ENCODE data around the gene SPTBN4. TPM values are rescaled to one million over a fixed set of nuclear protein-coding genes. Genes with fewer than 3 reads are reported as not detected.
"Not testable (repeated sequence)": the region's sequence is repeated elsewhere in the genome, so short reads cannot be mapped to it uniquely, and the experiment has no call there.

The SPTBN4 gene
- total RNA-seq, 1 donor from 2014 or later = 0.20 TPM

GRCh38 chr19:40502647-40503319, 36.0 kb downstream of the SPTBN4 start:
- DNase-seq (ENCODE audit: low read depth, low spot score) = no peak

- no peak for DNase-seq (ENCODE audit: low read depth, low spot score)
These were observed 36.5 kb downstream of the SPTBN4 start for GRCh38 chr19:40503320-40503695.

- DNase-seq (ENCODE audit: low read depth, low spot score) = no peak
These were observed 39.3 kb downstream of the SPTBN4 start for GRCh38 chr19:40506099-40506498.

GRCh38 chr19:40507892-40508291, 41.1 kb downstream of the SPTBN4 start:
- DNase-seq (ENCODE audit: low read depth, low spot score) = no peak

GRCh38 chr19:40508739-40509260, 42.0 kb downstream of the SPTBN4 start:
- DNase-seq (ENCODE audit: low read depth, low spot score) = no peak

GRCh38 chr19:40510526-40511115, 43.8 kb downstream of the SPTBN4 start:
- no peak for DNase-seq (ENCODE audit: low read depth, low spot score)

- no peak for DNase-seq (ENCODE audit: low read depth, low spot score)
These were observed 44.7 kb downstream of the SPTBN4 start for GRCh38 chr19:40511487-40511886.

GRCh38 chr19:40512110-40512472, 45.3 kb downstream of the SPTBN4 start:
- no peak for DNase-seq (ENCODE audit: low read depth, low spot score)

GRCh38 chr19:40512473-40513344, 45.9 kb downstream of the SPTBN4 start:
- DNase-seq (ENCODE audit: low read depth, low spot score) = no peak

GRCh38 chr19:40513345-40513678, 46.5 kb downstream of the SPTBN4 start:
- no peak for DNase-seq (ENCODE audit: low read depth, low spot score)

GRCh38 chr19:40513741-40514315, 47.0 kb downstream of the SPTBN4 start:
- no peak for DNase-seq (ENCODE audit: low read depth, low spot score)

GRCh38 chr19:40517248-40517647, 50.4 kb downstream of the SPTBN4 start:
- DNase-seq (ENCODE audit: low read depth, low spot score) = no peak

- DNase-seq (ENCODE audit: low read depth, low spot score) = no peak
These were observed 52.8 kb downstream of the SPTBN4 start for GRCh38 chr19:40519352-40520322.

- no peak for DNase-seq (ENCODE audit: low read depth, low spot score)
These were observed 54.5 kb downstream of the SPTBN4 start for GRCh38 chr19:40521276-40521675.

- not testable (repeated sequence) for DNase-seq (ENCODE audit: low read depth, low spot score)
These were observed 55.1 kb downstream of the SPTBN4 start for GRCh38 chr19:40521900-40522299.

- DNase-seq (ENCODE audit: low read depth, low spot score) = peak; percentile 27
These were observed 56.7 kb downstream of the SPTBN4 start for GRCh38 chr19:40523322-40524047.

- no peak for DNase-seq (ENCODE audit: low read depth, low spot score)
These were observed 57.3 kb downstream of the SPTBN4 start for GRCh38 chr19:40524133-40524549.

GRCh38 chr19:40524655-40525054, 57.9 kb downstream of the SPTBN4 start:
- no peak for DNase-seq (ENCODE audit: low read depth, low spot score)

- no peak for DNase-seq (ENCODE audit: low read depth, low spot score)
These were observed 58.6 kb downstream of the SPTBN4 start for GRCh38 chr19:40525234-40526051.
